Immature natural killer cell (primary cell): ENCODE results near the gene VSTM4. TPM values are rescaled to one million over a fixed set of nuclear protein-coding genes. Genes with fewer than 3 reads are reported as not detected.

ENCODE experiments used
- DNase-seq, 3 donors: peaks; one replicate each; pipeline ENCODE4 v3.0.0; 2022; ENCODE audit warnings: mixed read lengths in 1 of 3
- H3K27ac Mint-ChIP-seq, 6 donors: one replicate each; pipeline ENCODE4 v1.8.0; 2020; ENCODE audit warnings: mixed read lengths in 6 of 6, mild to moderate bottlenecking in 5 of 6, inconsistent platforms in 4 of 6, moderate library complexity in 3 of 6
- H3K27me3 Mint-ChIP-seq, 3 donors: one replicate each; pipeline ENCODE4 v1.8.0; 2020 to 2021; ENCODE audit warnings: low read depth in 3 of 3, mild to moderate bottlenecking in 3 of 3, mixed read lengths in 3 of 3, moderate library complexity in 3 of 3, inconsistent platforms in 1 of 3
- H3K36me3 Mint-ChIP-seq, 3 donors: one replicate each; pipeline ENCODE4 v1.8.0; 2020; ENCODE audit warnings: mixed read lengths in 3 of 3, inconsistent platforms in 2 of 3, mild to moderate bottlenecking in 2 of 3
- H3K4me1 Mint-ChIP-seq, 2 donors: one replicate each; pipeline ENCODE4 v1.8.0; 2020; ENCODE audit warnings: inconsistent platforms in 2 of 2, mild to moderate bottlenecking in 2 of 2, mixed read lengths in 2 of 2, moderate library complexity in 1 of 2
- H3K4me3 Mint-ChIP-seq, 5 donors: one replicate each; pipeline ENCODE4 v1.8.0; 2020; ENCODE audit warnings: mild to moderate bottlenecking in 5 of 5, mixed read lengths in 5 of 5, inconsistent platforms in 3 of 5, moderate library complexity in 3 of 5
- H3K9me3 Mint-ChIP-seq, 6 donors: one replicate each; pipeline ENCODE4 v1.8.0; 2020; ENCODE audit warnings: mild to moderate bottlenecking in 6 of 6, mixed read lengths in 6 of 6, inconsistent platforms in 4 of 6, moderate library complexity in 3 of 6
- polyA plus RNA-seq, 3 donors: library from polyadenylated mRNA; unstranded; fragments of 300-500 nt; fragmentation: Illumina TruSeq; gene quantifications; one replicate each; pipeline ENCODE4 v1.2.3, GENCODE V29; 2021

Gene VSTM4
- polyA plus RNA-seq, 3 donors from 2014 or later = 0.03 to 0.12 TPM; not detected in 1

DNA sequence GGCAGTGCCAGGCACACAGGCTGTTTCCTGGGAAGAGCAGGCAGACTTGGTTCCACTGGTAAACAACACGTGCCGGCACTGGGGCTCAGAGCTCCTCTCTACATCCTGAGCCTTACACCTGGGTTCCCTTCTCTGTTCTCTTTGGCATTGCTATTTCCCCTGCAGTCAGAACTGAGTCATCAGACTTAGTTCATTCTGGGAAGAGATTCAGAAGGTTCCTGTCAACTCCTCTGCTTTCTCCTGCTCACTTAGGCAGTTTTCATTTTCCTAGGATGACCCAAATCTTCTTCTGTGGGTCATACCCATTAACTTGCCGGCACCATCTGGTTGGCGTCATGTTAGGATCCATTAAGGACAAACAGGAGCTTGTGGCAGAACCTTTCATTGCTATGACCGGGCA lies 142.3 kb downstream of the VSTM4 start:
- H3K36me3 Mint-ChIP-seq = no peaks in the 10 kb centered on the region
- no peak overlapping the region for H3K27ac Mint-ChIP-seq
- DNase-seq = no peak
- no peaks in the 10 kb centered on the region for H3K4me1 Mint-ChIP-seq
- no peaks in the 10 kb centered on the region for H3K9me3 Mint-ChIP-seq
- no peak overlapping the region for H3K4me3 Mint-ChIP-seq
- peaks cover 0 to 9% (median 3%) of the 10 kb centered on the region in 3 donors for H3K27me3 Mint-ChIP-seq

DNA sequence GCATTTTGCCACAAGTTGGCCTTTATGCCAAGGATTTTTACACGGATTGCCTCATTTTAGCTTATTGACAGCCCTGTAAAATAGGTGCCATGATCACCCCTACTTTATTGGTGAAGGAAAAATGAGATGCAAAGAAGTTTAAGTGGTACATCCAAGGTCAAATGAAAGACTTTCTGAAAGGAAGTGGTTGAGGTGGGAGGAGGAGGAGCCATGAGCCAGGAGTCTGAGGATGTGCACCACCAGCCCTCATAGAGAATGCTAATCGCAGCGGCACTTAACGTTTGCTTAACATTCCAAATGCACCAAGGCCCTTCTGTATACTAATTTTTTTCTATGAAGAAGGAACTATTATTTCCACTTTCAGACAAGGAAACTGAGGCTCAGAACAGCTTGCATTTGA lies 144.7 kb downstream of the VSTM4 start:
- no peak for DNase-seq
- no peaks in the 10 kb centered on the region for H3K9me3 Mint-ChIP-seq
- no peaks in the 10 kb centered on the region for H3K36me3 Mint-ChIP-seq
- H3K4me3 Mint-ChIP-seq = no peak overlapping the region
- H3K4me1 Mint-ChIP-seq = no peaks in the 10 kb centered on the region
- no peak overlapping the region for H3K27ac Mint-ChIP-seq
- H3K27me3 Mint-ChIP-seq = peaks cover 0 to 6% (median 3%) of the 10 kb centered on the region in 3 donors

DNA sequence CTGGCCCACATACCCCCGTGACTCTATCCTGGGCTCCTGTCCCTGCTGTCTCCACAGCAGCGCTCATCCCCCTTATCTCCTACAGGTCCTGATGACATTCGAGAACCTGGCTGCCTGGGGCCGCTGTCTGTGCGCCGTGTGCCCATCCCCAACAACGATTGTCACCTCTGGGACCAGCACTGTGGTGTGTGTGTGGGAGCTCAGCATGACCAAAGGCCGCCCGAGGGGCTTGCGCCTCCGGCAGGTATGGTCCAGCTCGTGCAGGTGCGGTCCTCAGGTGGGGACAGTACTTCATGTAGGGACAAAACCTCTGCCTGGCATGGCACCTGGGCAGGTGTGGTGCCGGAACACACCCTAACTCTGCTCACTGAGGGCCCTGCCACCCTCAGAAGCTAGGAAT lies 145.3 kb downstream of the VSTM4 start:
- Mint-ChIP-seq H3K36me3 (no peaks in the 10 kb centered on the region), H3K27ac (no peak overlapping the region), H3K4me3 (no peak overlapping the region), H3K9me3 (no peaks in the 10 kb centered on the region), H3K4me1 (no peaks in the 10 kb centered on the region), H3K27me3 (peaks cover 0 to 4% (median 3%) of the 10 kb centered on the region in 3 donors)
- DNase-seq = no peak

DNA sequence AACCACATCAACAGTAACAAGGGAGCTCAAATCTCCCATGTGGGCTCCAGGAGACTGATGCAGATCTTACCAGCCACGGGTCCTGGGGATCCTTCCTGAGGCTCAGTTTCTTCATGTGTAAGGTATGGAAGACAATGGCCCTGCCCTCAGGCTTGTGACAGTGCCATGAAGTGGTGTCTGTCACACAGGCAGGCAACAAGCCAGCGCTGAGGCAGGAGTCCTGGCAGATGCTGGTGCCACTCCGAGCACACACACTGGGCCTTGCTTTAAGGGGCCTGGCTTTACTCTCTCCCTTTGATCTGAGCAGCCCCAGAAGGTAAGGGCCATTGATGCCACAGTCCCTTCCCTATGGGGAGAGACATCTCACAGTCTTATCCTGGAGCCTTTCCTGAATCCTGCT lies 147.3 kb downstream of the VSTM4 start:
- no peak for DNase-seq
- H3K4me3 Mint-ChIP-seq = no peak overlapping the region
- H3K9me3 Mint-ChIP-seq = no peaks in the 10 kb centered on the region
- H3K36me3 Mint-ChIP-seq = no peaks in the 10 kb centered on the region
- H3K27me3 Mint-ChIP-seq = peaks cover 0 to 3% (median 3%) of the 10 kb centered on the region in 3 donors
- H3K27ac Mint-ChIP-seq = no peak overlapping the region
- H3K4me1 Mint-ChIP-seq = no peaks in the 10 kb centered on the region

DNA sequence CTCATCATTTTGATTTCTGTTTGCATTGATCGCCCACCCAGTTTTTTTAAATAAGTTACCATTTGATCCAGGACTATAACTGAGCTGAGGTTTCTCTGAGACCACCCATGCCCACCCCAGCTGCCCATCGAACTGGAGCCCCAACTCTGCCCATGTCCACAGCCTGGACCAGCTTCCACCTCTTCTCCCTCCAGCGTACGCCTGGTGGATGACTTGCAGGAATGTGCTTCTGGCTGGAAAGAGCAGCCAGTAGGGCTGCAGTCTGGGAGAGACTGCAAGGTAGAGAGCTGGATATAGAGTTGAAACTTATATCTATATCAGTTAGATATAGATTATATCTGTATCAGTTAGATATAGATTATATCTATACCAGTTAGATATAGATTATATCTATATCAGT lies 149.9 kb downstream of the VSTM4 start:
- H3K27ac Mint-ChIP-seq = no peak overlapping the region
- no peaks in the 10 kb centered on the region for H3K4me1 Mint-ChIP-seq
- no peak overlapping the region for H3K4me3 Mint-ChIP-seq
- no peaks in the 10 kb centered on the region for H3K9me3 Mint-ChIP-seq
- H3K36me3 Mint-ChIP-seq = no peaks in the 10 kb centered on the region
- peaks cover 0 to 1% (median 0%) of the 10 kb centered on the region in 3 donors for H3K27me3 Mint-ChIP-seq
- DNase-seq = no peak

Other genes starting within 250 kb of the VSTM4 start
- gene LRRC18, start 175.7 kb downstream of the VSTM4 start, polyA plus RNA-seq = not detected
- gene FAM170B, start 18.5 kb upstream of the VSTM4 start, polyA plus RNA-seq = not detected
- gene TMEM273, start 72.9 kb upstream of the VSTM4 start, polyA plus RNA-seq = 100 to 1,000 TPM in 1 of 3 donors, 10 to 100 TPM in 2; 23.4 to 114 (median 47.0) TPM
- gene C10orf71, start 183.6 kb upstream of the VSTM4 start, polyA plus RNA-seq = not detected